ENCODE data around the gene ARL6IP1.

Gene ARL6IP1

DNA sequence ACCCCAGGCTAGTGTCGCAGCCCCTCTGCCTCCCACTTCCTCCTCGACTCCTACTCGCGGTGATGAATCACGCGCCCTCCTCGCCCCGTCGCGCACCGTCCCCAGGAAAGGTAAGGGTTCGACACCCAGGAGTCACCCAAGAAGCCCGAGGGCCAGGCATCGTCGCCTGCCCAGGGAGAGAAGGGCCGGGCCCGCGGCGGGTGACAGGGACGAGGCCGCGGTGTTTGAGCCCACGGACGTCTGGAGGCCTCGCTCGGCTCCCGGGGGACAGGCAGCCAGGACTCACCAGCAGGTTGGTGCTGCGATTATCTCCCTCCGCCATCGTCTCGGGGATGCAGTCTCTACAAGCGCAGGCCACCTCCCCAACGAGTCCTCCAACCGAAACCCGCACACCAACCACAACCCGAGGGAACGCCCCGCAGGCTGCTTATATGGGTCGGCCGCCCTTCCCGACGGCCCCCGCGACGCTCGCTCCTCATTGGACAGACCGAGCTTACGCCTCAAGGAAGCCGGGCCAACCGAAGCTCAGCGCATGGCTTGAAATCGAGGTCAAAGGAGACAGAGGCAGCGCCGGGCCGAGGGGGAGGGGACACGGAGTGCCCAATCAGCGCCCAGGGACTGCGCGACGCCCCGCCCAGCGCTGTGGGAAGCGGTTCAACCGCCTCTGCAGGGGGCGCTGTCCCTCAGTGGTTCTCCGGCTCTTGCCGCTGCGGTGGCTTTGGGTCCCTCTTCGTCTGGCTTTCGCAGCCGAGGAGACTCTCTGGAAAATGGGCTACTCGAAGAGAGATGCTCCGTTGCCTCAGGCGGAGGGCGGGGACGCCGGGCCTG, at the start of gene ARL6IP1:
Gene ARL6IP1 (minus strand): TSS at position 405 of the 828 bp plus-strand sequence. CDS start 83 bp downstream, at position 322.
- peak; percentile 99 for DNase-seq (ENCODE audit: low spot score)

- DNase-seq (ENCODE audit: low spot score) = no peak
Measured at GRCh38 chr16:18846416-18846815, 45.1 kb upstream of the ARL6IP1 start.

GRCh38 chr16:18842565-18842964, 41.2 kb upstream of the ARL6IP1 start:
- DNase-seq (ENCODE audit: low spot score) = no peak

GRCh38 chr16:18841833-18842525, 40.6 kb upstream of the ARL6IP1 start:
- DNase-seq (ENCODE audit: low spot score) = no peak

DNA sequence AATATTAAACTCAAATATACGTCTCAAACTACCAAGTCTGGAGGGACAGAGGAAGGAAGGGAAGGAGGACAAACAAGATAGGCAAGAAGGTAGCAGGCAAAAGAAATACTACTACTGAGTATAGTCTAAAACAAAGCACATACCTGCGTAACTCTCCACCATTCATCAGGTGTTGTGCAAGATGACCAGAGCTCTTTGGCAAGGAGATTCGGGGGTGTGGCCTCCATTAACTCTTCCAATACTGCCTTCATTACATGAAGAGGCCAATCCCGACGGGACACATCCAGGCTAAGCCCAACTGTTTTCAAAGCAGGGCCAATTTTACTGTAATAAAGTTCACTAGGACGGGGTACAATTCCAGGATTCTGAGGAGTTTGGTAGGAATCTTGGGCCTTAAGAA, 38.2 kb upstream of the ARL6IP1 start:
- no peak for DNase-seq (ENCODE audit: low spot score)

- DNase-seq (ENCODE audit: low spot score) = no peak
Measured at GRCh38 chr16:18836702-18837101, 35.4 kb upstream of the ARL6IP1 start.

DNA sequence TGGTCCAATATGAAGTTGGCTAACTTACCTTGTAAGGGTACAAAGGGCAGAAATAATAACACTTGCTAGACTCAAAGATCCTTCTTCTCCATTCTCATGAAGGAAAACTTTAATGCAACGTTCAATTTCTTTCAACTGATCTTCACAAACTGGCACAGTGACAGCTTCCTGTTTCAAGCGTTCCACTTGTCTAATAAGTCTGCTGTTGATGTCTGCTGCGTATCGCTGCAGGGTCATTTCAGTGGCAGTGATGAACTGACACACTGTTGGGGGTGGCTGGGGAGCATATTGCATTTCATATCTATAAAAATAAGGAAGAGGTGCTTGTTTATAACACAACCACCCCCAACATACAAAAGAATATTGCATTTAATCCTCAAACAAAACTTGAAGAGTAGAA, 33.5 kb upstream of the ARL6IP1 start:
- no peak for DNase-seq (ENCODE audit: low spot score)

DNA sequence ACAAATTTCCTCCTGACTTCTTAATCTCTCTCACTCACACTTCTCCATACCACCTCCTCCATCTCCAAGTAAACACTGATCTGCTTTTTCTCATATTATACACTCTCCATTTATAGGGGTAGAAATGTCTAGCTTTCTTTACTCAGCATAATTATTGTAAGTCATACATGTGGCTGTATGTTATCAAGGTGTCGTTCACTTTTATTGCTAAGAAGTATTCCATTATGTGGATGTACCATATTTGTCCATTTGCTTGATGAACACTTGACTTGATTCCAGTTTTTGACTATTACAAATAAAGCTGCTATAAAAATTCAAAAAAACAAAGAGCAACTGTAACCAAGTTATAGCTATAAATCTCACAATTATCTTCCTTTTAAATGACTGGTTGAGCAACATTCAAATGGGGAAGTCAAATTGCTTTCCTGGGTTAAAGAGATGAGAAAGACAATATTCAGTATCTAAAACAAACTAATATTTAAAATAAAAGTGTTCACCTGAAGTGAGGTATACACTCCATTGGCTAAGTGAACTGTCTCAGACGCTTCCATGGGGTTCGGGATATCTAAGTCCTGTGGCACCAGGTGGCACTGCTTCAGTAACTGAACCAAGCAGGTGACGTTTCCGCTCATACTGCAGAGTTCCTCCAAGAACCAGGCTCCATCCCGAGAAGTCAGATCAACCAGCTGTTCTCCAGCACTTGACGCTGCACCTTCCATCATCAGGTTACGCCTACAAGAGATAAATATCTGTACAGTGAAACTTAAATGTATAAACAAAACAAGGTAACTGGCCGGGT, 32.6 kb upstream of the ARL6IP1 start:
- no peak for DNase-seq (ENCODE audit: low spot score)

DNA sequence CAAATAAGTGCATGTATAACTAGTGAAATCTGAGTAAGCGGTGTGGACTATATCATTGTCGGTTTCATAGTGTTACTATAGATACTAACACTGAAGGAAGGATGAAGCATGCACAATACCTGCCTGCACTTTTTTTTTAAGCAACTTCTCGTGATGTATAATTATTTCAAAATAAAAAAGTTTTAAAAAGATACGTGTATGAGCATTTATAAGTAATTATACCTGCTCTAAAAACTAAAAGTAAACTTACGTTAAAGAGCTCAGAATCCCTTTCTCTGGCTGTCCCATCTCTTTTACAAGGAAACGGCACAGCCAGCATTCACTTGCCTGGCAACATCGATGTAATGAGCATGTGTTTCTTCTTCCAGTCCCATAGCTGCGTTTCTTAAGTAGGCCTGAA, 31.3 kb upstream of the ARL6IP1 start:
- DNase-seq (ENCODE audit: low spot score) = no peak

DNA sequence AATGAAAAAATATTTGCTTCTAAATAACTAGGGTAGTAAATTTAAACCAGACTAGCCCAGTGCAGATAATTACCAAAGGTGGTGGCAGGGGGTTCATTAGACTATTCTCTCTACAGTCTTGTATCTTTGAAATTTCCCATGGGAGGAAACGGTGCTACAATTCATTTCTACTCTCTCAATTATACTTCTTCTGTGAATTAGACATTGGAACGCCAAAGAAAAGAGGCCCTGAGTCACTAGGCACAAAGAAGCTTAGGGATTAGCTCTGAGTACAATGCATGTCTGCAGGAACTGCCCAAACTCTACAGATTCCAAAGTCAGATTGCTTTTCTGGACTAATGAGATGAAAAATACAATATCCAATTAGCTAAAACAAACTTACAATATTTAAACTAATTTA, 30.7 kb upstream of the ARL6IP1 start:
- DNase-seq (ENCODE audit: low spot score) = no peak

DNA sequence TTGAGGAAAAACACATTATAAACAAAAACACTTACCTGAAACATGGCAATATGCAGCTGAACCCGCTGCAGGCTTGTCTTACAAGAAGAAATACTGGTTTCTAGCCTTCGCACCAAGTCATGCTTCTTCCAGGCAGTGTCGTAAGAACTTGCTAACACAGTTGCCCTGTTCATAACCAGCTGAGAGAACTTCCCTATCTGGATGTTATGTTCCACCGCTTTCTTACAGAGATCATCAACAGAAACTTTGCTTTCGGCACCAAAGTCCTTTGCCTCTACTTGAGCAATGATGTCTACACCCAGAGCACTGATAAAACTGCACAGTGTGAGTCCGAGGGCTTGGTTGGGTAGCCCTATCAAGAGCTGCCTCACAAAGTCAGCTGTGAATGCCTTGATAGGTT, 27.9 kb upstream of the ARL6IP1 start:
- DNase-seq (ENCODE audit: low spot score) = no peak

DNA sequence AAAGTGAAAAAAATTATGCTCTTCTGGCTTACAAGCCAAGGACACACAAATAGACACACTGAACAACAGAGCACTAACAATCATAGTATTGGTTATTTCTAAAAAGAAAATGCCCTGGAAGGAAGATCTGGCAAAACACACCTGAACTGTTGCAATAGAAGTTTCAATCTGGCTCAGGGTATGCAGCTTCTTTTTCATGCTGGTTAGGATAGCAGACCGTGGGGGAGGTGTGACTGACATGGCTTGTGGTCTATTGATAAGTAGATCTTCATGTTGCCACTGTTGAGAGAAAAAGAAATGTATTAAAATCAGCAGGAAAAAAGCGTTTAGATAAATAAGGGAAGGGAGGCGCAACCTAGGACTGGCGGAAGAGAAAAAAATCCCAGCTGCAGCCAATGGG, 26.5 kb upstream of the ARL6IP1 start:
- no peak for DNase-seq (ENCODE audit: low spot score)

GRCh38 chr16:18816286-18816685, 14.9 kb upstream of the ARL6IP1 start:
- no peak for DNase-seq (ENCODE audit: low spot score)

- no peak for DNase-seq (ENCODE audit: low spot score)
Measured at GRCh38 chr16:18811925-18812324, 10.6 kb upstream of the ARL6IP1 start.

GRCh38 chr16:18809165-18809564, 7.8 kb upstream of the ARL6IP1 start:
- DNase-seq (ENCODE audit: low spot score) = no peak

GRCh38 chr16:18805257-18805773, 4.0 kb upstream of the ARL6IP1 start:
- no peak for DNase-seq (ENCODE audit: low spot score)

- no peak for DNase-seq (ENCODE audit: low spot score)
Measured at GRCh38 chr16:18804540-18804939, 3.2 kb upstream of the ARL6IP1 start.

DNA sequence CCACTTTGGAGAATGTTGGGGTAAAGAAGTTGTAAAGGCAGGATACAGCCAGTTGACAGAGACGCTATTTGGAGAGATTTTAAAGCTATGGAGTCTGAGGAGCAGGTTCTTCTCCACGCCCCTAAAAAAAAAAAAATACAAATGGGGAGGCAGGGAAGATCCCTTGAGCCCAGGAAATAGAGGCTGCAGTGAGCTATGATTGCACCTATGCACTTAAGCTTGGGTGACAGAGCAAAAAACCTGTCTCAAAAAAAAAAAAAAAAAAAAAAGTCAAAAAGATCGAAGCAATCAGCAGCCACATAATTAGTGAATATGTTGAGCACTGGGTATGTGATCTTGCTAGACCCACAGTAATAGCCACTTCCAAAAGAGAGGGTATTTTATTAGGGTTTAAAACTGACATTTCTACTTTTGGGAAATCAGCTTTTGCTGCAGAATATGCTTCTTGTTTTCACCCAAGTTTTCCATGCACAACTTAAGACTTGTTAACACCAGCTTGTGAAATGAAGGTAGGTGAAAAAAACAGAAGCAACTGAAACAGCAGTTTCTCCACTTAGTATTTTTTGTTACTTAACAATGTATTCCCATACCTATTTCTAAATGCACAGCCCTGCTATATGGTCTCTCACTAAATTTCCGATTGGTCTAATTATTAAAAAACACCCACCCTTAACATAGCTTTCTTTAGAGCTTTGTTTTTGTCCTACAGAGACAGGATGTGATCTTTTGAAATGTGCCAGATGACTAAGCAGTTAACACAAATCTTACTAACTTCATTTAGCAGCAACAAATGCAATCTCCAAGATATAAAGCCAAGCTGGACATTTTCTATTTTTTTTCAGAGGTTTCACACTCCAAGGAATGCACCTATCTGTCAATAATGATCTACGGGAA, 2.5 kb upstream of the ARL6IP1 start:
- DNase-seq (ENCODE audit: low spot score) = peak; percentile 67

- no peak for DNase-seq (ENCODE audit: low spot score)
Measured at GRCh38 chr16:18802767-18803343, 1.5 kb upstream of the ARL6IP1 start.

GRCh38 chr16:18800775-18801144, 589 bp downstream of the ARL6IP1 start:
- DNase-seq (ENCODE audit: low spot score) = peak; percentile 22

GRCh38 chr16:18800293-18800692, 1.1 kb downstream of the ARL6IP1 start:
- DNase-seq (ENCODE audit: low spot score) = no peak

Data from kidney capillary endothelial cell (primary cell).